HepG2 (cell line): ENCODE results near the gene CHST14. TPM values are rescaled to one million over a fixed set of nuclear protein-coding genes. Genes with fewer than 3 reads are reported as not detected.

Source experiments
- ATAC-seq: fragments of 200-7000 bp; cut with Tn5 transposase; 3 replicates; pipeline ENCODE4 v1.9.1; 2020; ENCODE audit warnings: mild to moderate bottlenecking, moderate library complexity
- BruUV-seq: library from RNA; stranded (reverse); fragments of 400-500 nt; replicated peaks from 2 replicates; lab custom pipeline; 2021; lab: Mats Ljungman, UMichigan
- CTCF ChIA-PET: fragments of 300-600 bp; formaldehyde crosslinking; extraction: SDS; loops from one replicate; lab custom pipeline; 2021; ENCODE audit warnings: low total read pairs, inconsistent platforms, low intra/inter-chr PET ratio; lab: Yijun Ruan, JAX
- POLR2A ChIA-PET: fragments of 350-600 bp; sonication (Branson Sonifier 250); formaldehyde crosslinking; loops from one replicate; lab custom pipeline; 2020; ENCODE audit warnings: antibody characterized with exemption, inconsistent platforms; lab: Yijun Ruan, JAX
- DNase-seq: peaks from one replicate; pipeline ENCODE4 v3.0.0-alpha.2; 2015; ENCODE audit warnings: low spot score
- FAIRE-seq: peaks from 3 replicates; lab custom pipeline; 2011; peaks lifted over from hg19 to GRCh38; lab: Jason Lieb, UNC
- H2AFZ ChIP-seq: one replicate; pipeline ENCODE4 v1.6.1; 2011; ENCODE audit warnings: low read length, inconsistent platforms
- H3K27ac ChIP-seq: fragments of 300-600 bp; 3 replicates; pipeline ENCODE4 v1.8.0; 2011; ENCODE audit warnings: mixed run types, mild to moderate bottlenecking, mixed read lengths, low read length, inconsistent platforms; ENCODE audit not compliant: insufficient read depth; ENCODE audit errors: extremely low read length
- H3K27me3 ChIP-seq, 2 experiments: fragments of 200-600 bp in 1 of 2; 2 replicates in 1 of 2; 3 replicates in 1 of 2; pipeline versions ENCODE4 v1.6.0 to v1.8.0; 2011; ENCODE audit warnings: low read length in 2 of 2, mild to moderate bottlenecking in 2 of 2, moderate library complexity in 2 of 2, inconsistent platforms in 1 of 2; ENCODE audit not compliant: insufficient read depth in 2 of 2, control insufficient read depth in 1 of 2
- H3K36me3 ChIP-seq, 2 experiments: fragments of 200-600 bp in 1 of 2; replicated peaks in 1 of 2; 2 replicates in 1 of 2; 3 replicates in 1 of 2; pipeline versions ENCODE4 v1.5.1 to v1.8.0; 2011; ENCODE audit warnings: low read length in 2 of 2, inconsistent platforms in 1 of 2; ENCODE audit not compliant: insufficient read depth in 2 of 2, control insufficient read depth in 1 of 2
- H3K4me1 ChIP-seq: 2 replicates; pipeline ENCODE4 v1.5.1; 2012; ENCODE audit warnings: low read length, inconsistent platforms; ENCODE audit not compliant: insufficient read depth
- H3K4me2 ChIP-seq: 2 replicates; pipeline ENCODE4 v1.6.0; 2011; ENCODE audit warnings: low read depth, low read length, inconsistent platforms
- H3K4me3 ChIP-seq, 3 experiments: fragments of 200-600 bp in 1 of 3; sonication (generic), shearing (Covaris generic) in 1 of 3; replicated peaks in 1 of 3; 2 replicates each; pipeline ENCODE4 v1.5.1; 2011 to 2016; ENCODE audit warnings: low read length in 3 of 3, inconsistent platforms in 2 of 3, low read depth in 2 of 3, mild to moderate bottlenecking in 2 of 3, control low read depth in 1 of 3, mixed read lengths in 1 of 3; ENCODE audit not compliant: insufficient read depth in 1 of 3
- H3K79me2 ChIP-seq: one replicate; pipeline ENCODE4 v1.6.1; 2011; ENCODE audit warnings: low read length, inconsistent platforms; ENCODE audit not compliant: insufficient read depth
- H3K9ac ChIP-seq: 2 replicates; pipeline ENCODE4 v1.6.0; 2011; ENCODE audit warnings: mild to moderate bottlenecking, low read depth, low read length, inconsistent platforms; ENCODE audit not compliant: insufficient read depth
- H3K9me3 ChIP-seq: 2 replicates; pipeline ENCODE4 v1.5.1; 2012; ENCODE audit warnings: mild to moderate bottlenecking, low read length
- H4K20me1 ChIP-seq: 2 replicates; pipeline ENCODE4 v1.6.0; 2011; ENCODE audit warnings: inconsistent platforms, mild to moderate bottlenecking, low read length, moderate library complexity; ENCODE audit not compliant: insufficient read depth
- SYNCRIP ChIP-seq: fragments of 200-400 bp; formaldehyde crosslinking; IDR thresholded peaks from 2 replicates; pipeline ENCODE4 v1.6.1; 2018; ENCODE audit warnings: mild to moderate bottlenecking, low read depth, low read length; ENCODE audit not compliant: insufficient read depth
- ZNF780A ChIP-seq: sonication (generic); formaldehyde crosslinking; IDR thresholded peaks from 2 replicates; pipeline ENCODE4 v1.8.0; 2022; ENCODE audit warnings: mild to moderate bottlenecking, missing genetic modification reagents, moderate library complexity
- WGBS: methylation state at CpG from one replicate; pipeline ENCODE4 v1.1.6; 2017; ENCODE audit warnings: low lambda C conversion rate; 5-methylcytosine and 5-hydroxymethylcytosine counted together
- in situ Hi-C: cut with HindIII; loops from 2 replicates; pipeline ENCODE4 v1.10.0; 2017; ENCODE audit warnings: low pct_unique_long_range_greater_than_20kb; ENCODE audit not compliant: extremely low pct_ligation_motif_present
- intact Hi-C: fragments of 100-400 bp; cut with micrococcal nuclease; formaldehyde crosslinking; loops from one replicate; pipeline ENCODE4 v1.10.0; 2022; ENCODE audit not compliant: unreplicated experiment
- polyA plus RNA-seq, 8 experiments: library from polyadenylated mRNA; depleted of rRNA in 3 of 8; stranded (reverse) in 7 of 8; unstranded in 1 of 8; fragments of >200 nt; fragmentation: Illumina TruSeq in 4 of 8; extraction: Trizol in 4 of 8; gene quantifications; 2 replicates each; pipeline versions ENCODE4 v1.2.1 to v1.2.3, GENCODE V29; 2011 to 2016; ENCODE audit warnings: low read depth in 4 of 8, missing spikeins in 1 of 8, mixed read lengths in 1 of 8; ENCODE audit not compliant: insufficient read depth in 1 of 8
- total RNA-seq, 5 experiments: library from RNA; depleted of rRNA; stranded (reverse); fragments of >200 nt; fragmentation: Illumina TruSeq; extraction: Trizol; gene quantifications; 2 replicates each; pipeline ENCODE4 v1.2.3, GENCODE V29; 2016; ENCODE audit warnings: low read depth in 1 of 5
- TF ChIP-seq, protein P1 (sequence below): sonication (generic); formaldehyde crosslinking; IDR thresholded peaks from 2 replicates; pipeline ENCODE4 v1.4.0; 2020; ENCODE audit warnings: missing genetic modification reagents, mild to moderate bottlenecking, borderline replicate concordance
- TF ChIP-seq, protein P2 (sequence below): IDR thresholded peaks from 2 replicates; pipeline ENCODE4 v1.6.1; 2016; ENCODE audit warnings: missing biosample characterization, missing genetic modification reagents, low read depth

CHST14 gene
- total and polyA plus RNA-seq, 2 of the 13 experiments (the other 11 are each of a cell fraction or from before 2014, with no cell fraction given) = 8.9 to 12.4 TPM

DNA sequence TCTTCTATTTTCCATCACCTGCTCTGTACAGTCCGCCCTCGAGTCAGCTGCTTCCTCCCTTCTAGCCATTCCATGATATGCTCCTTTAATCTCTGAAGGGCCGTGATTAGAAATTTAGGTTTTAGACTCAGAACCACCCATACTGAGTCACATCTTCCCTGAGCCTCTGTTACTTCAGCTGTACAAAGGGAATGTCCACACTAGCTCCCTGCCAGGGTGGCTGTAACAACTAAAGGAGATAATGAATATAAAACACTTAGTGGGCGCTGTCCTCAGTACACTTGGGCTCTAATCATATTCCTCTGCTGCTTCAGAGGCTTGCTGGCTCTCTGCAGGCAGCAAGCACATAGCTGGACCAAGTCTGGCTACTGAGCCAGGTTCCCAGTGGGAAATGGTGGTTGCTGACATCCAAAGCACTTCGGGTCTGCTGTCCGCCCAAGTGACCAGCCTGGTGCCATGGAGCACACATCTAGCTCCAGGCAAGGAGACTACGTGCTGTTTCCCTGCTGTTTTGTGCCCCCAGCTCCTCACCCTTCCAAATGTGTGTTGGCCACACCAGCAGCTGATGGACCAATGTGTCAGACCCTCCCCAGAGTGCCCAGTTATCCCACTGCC is 901 bp upstream of the CHST14 start:
- ATAC-seq = peak; percentile 3
- peak overlapping the region in 2 of 3 experiments; percentile 46 to 89; a peak in 3 of 6 replicates for H3K4me3 ChIP-seq

More for the DNA sequence above, 901 bp upstream of the CHST14 start:
- H3K4me1 ChIP-seq = peaks cover 27% of the 10 kb centered on the region
- H3K4me2 ChIP-seq = peak overlapping the region; percentile 97
- BruUV-seq = no TSS peak
- DNase-seq (no peak), FAIRE-seq (no peak)
- POLR2A ChIA-PET = interaction anchor here (0.6 to 1.8 kb wide), 5 partner anchors 17 to 230 kb away, joined by 3 to 8 read pairs (median 4); partner anchors contain the start of gene BAHD1
- peak overlapping the region; percentile 80 for H3K27ac ChIP-seq
- in situ Hi-C loops (no loop called here), intact Hi-C loops (loop anchor here (5.0 kb wide), 1 partner anchor 37 kb away; no protein-coding TSS in a partner anchor)
- no peaks in the 10 kb centered on the region for H4K20me1 ChIP-seq
- WGBS = 95% methylated on average over 5 of the region's 7 CpGs
- CTCF ChIA-PET = no interaction called here
- peaks cover 0 to 1% of the 10 kb centered on the region in 2 experiments; a peak in 1 of 5 replicates for H3K27me3 ChIP-seq
- no peaks in the 10 kb centered on the region for H3K9me3 ChIP-seq
- no peak overlapping the region for H2AFZ ChIP-seq
- peaks cover 6 to 10% of the 10 kb centered on the region in 2 experiments; a peak in 4 of 5 replicates for H3K36me3 ChIP-seq
- TF ChIP-seq, protein P1, sequence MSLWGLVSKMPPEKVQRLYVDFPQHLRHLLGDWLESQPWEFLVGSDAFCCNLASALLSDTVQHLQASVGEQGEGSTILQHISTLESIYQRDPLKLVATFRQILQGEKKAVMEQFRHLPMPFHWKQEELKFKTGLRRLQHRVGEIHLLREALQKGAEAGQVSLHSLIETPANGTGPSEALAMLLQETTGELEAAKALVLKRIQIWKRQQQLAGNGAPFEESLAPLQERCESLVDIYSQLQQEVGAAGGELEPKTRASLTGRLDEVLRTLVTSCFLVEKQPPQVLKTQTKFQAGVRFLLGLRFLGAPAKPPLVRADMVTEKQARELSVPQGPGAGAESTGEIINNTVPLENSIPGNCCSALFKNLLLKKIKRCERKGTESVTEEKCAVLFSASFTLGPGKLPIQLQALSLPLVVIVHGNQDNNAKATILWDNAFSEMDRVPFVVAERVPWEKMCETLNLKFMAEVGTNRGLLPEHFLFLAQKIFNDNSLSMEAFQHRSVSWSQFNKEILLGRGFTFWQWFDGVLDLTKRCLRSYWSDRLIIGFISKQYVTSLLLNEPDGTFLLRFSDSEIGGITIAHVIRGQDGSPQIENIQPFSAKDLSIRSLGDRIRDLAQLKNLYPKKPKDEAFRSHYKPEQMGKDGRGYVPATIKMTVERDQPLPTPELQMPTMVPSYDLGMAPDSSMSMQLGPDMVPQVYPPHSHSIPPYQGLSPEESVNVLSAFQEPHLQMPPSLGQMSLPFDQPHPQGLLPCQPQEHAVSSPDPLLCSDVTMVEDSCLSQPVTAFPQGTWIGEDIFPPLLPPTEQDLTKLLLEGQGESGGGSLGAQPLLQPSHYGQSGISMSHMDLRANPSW (CRISPR knock-in tag) = no peak
- TF ChIP-seq ZNF780A = peak; percentile 22; the same call in 1 of the 2 replicates
- TF ChIP-seq, protein P2, sequence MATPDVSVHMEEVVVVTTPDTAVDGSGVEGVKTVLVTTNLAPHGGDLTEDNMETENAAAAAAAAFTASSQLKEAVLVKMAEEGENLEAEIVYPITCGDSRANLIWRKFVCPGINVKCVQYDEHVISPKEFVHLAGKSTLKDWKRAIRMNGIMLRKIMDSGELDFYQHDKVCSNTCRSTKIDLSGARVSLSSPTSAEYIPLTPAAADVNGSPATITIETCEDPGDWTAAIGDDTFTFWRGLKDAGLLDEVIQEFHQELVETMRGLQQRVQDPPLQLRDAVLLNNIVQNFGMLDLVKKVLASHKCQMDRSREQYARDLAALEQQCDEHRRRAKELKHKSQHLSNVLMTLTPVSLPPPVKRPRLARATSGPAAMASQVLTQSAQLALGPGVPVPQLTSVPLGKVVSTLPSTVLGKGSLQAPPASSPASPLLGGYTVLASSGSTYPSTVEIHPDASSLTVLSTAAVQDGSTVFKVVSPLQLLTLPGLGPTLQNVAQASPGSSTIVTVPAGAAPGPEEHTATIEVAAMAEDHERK = no peak
- no peak for TF ChIP-seq SYNCRIP
- no peaks in the 10 kb centered on the region for H3K79me2 ChIP-seq
- H3K9ac ChIP-seq = peak overlapping the region; percentile 70
